GM19043 (cell line): Measurements from ENCODE around the gene TRA2B.

ENCODE experiments used
- ATAC-seq: cut with Tn5 transposase; IDR thresholded peaks from one replicate; pipeline ENCODE4 v1.9.1; 2021; ENCODE audit warnings: low read depth; ENCODE audit not compliant: unreplicated experiment

The TRA2B gene

GRCh38 chr3:185884641-185885040, 53.2 kb downstream of the TRA2B start:
- no peak for ATAC-seq

GRCh38 chr3:185881926-185882325, 55.9 kb downstream of the TRA2B start:
- ATAC-seq: no peak

- ATAC-seq: no peak
Observed at GRCh38 chr3:185880600-185880999, 57.2 kb downstream of the TRA2B start.

GRCh38 chr3:185878920-185879319, 58.9 kb downstream of the TRA2B start:
- ATAC-seq: no peak

GRCh38 chr3:185874119-185874518, 63.7 kb downstream of the TRA2B start:
- no peak for ATAC-seq

- ATAC-seq: no peak
Observed at GRCh38 chr3:185867650-185868049, 70.2 kb downstream of the TRA2B start.

- ATAC-seq: no peak
Observed at GRCh38 chr3:185866995-185867394, 70.8 kb downstream of the TRA2B start.

- no peak for ATAC-seq
Observed at GRCh38 chr3:185866555-185866954, 71.3 kb downstream of the TRA2B start.
